HEK293T (cell line): ENCODE data around the gene ARHGEF2.

Source experiments
- ARNT ChIP-seq: fragments of 450-650 bp; IDR thresholded peaks from 2 replicates; pipeline ENCODE4 v1.6.1; 2017; ENCODE audit warnings: mild to moderate bottlenecking
- BHLHE40 ChIP-seq: fragments of 450-650 bp; IDR thresholded peaks from 2 replicates; pipeline ENCODE4 v1.6.1; 2016; ENCODE audit warnings: mild to moderate bottlenecking, moderate library complexity, borderline replicate concordance
- ELF4 ChIP-seq: fragments of 450-650 bp; IDR thresholded peaks from 2 replicates; pipeline ENCODE4 v1.6.1; 2017; ENCODE audit warnings: antibody characterized with exemption
- FOXA1 ChIP-seq: fragments of 450-650 bp; IDR thresholded peaks from 2 replicates; pipeline ENCODE4 v1.6.1; 2016; ENCODE audit warnings: mild to moderate bottlenecking
- FOXK2 ChIP-seq: fragments of 450-650 bp; IDR thresholded peaks from 2 replicates; pipeline ENCODE4 v1.6.1; 2016; ENCODE audit warnings: mild to moderate bottlenecking
- FOXM1 ChIP-seq: fragments of 450-650 bp; IDR thresholded peaks from 2 replicates; pipeline ENCODE4 v1.6.1; 2017; ENCODE audit warnings: mild to moderate bottlenecking, borderline replicate concordance
- HDGF ChIP-seq: fragments of 450-650 bp; IDR thresholded peaks from 2 replicates; pipeline ENCODE4 v1.6.1; 2017; ENCODE audit warnings: antibody characterized with exemption, borderline replicate concordance
- L3MBTL2 ChIP-seq: fragments of 450-650 bp; conservative IDR thresholded peaks from 2 replicates; pipeline ENCODE4 v1.6.1; 2016; ENCODE audit warnings: mild to moderate bottlenecking
- LEF1 ChIP-seq: fragments of 450-650 bp; IDR thresholded peaks from 2 replicates; pipeline ENCODE4 v1.6.1; 2017; ENCODE audit warnings: mild to moderate bottlenecking, borderline replicate concordance
- NFRKB ChIP-seq: fragments of 450-650 bp; IDR thresholded peaks from 2 replicates; pipeline ENCODE4 v1.6.1; 2016; ENCODE audit warnings: mild to moderate bottlenecking, moderate library complexity
- SP1 ChIP-seq: fragments of 450-650 bp; IDR thresholded peaks from 2 replicates; pipeline ENCODE4 v1.6.1; 2017
- TARDBP ChIP-seq: fragments of 450-650 bp; IDR thresholded peaks from 2 replicates; pipeline ENCODE4 v1.6.1; 2016
- ZNF384 ChIP-seq: fragments of 450-650 bp; IDR thresholded peaks from 2 replicates; pipeline ENCODE4 v1.6.1; 2016
- TF ChIP-seq, protein P1 (sequence below): fragments of 450-650 bp; IDR thresholded peaks from 2 replicates; pipeline ENCODE4 v1.6.1; 2016

DNA sequence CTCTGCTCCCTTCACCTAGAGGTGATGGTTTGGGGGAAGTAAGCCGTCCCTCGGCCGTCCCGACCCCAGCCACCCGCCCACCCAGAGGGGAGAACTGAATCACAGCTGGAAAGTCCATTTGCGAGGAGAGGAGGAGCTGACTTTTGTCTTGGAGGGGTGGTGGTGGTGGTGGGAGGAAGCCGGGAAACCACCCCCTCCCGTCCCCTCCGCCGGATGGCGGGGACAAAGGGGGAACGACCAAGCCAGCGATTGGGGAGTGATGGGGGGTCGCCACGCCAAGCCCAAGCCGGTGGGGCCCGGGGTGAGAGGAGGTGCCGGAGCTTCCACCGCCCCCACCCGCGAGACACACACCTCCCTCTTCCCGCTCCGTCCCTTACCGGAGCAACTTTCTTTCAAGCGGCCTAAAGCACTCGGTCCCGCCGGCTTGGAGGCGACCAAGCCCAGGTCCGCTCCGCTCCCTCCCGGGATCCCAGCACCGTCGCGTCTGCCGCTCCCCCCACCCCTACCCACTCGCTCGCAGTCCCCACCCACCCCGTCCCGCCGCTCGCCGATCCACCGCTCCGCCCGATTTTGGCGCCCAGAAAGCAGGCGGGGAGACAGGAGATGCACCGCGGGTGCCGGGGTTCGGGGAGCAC lies 540 bp downstream of the ARHGEF2 start:
- TF ChIP-seq SP1 = no peak
- TF ChIP-seq LEF1 = no peak
- TF ChIP-seq NFRKB = no peak
- no peak for TF ChIP-seq L3MBTL2
- TF ChIP-seq, protein P1, sequence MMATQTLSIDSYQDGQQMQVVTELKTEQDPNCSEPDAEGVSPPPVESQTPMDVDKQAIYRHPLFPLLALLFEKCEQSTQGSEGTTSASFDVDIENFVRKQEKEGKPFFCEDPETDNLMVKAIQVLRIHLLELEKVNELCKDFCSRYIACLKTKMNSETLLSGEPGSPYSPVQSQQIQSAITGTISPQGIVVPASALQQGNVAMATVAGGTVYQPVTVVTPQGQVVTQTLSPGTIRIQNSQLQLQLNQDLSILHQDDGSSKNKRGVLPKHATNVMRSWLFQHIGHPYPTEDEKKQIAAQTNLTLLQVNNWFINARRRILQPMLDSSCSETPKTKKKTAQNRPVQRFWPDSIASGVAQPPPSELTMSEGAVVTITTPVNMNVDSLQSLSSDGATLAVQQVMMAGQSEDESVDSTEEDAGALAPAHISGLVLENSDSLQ = no peak
- TF ChIP-seq ELF4 = no peak
- TF ChIP-seq TARDBP = no peak
- no peak for TF ChIP-seq HDGF
- no peak for TF ChIP-seq ZNF384
- no peak for TF ChIP-seq BHLHE40
- no peak for TF ChIP-seq FOXM1
- TF ChIP-seq FOXK2 = no peak
- no peak for TF ChIP-seq FOXA1
- no peak for TF ChIP-seq ARNT
